GM12865 (cell line): ENCODE results near the gene CPXM2.

Source experiments
- DNase-seq: peaks from one replicate; pipeline ENCODE4 v3.0.0; 2010; ENCODE audit warnings: low read depth
- H3K4me3 ChIP-seq: 2 replicates; pipeline ENCODE4 v1.5.1; 2011; ENCODE audit warnings: mild to moderate bottlenecking, low read depth, low read length, control low read depth
- CTCF ChIP-seq: IDR thresholded peaks from 2 replicates; pipeline ENCODE4 v1.5.1; 2011; ENCODE audit warnings: low read length, control low read depth, low read depth, inconsistent platforms; ENCODE audit not compliant: insufficient read depth; ENCODE audit errors: missing control alignments

Gene CPXM2

GRCh38 chr10:123788981-123789380 is 102.6 kb downstream of the CPXM2 start:
- TF ChIP-seq CTCF = no peak
- H3K4me3 ChIP-seq = no peak overlapping the region
- no peak for DNase-seq

- no peak for TF ChIP-seq CTCF
- H3K4me3 ChIP-seq = no peak overlapping the region
- DNase-seq = no peak
Observed at GRCh38 chr10:123787566-123787965, 104.0 kb downstream of the CPXM2 start.

GRCh38 chr10:123786896-123787295 is 104.7 kb downstream of the CPXM2 start:
- TF ChIP-seq CTCF = no peak
- no peak for DNase-seq
- no peak overlapping the region for H3K4me3 ChIP-seq

GRCh38 chr10:123786306-123786705 is 105.3 kb downstream of the CPXM2 start:
- TF ChIP-seq CTCF = no peak
- no peak overlapping the region for H3K4me3 ChIP-seq
- no peak for DNase-seq

- DNase-seq = no peak
- no peak for TF ChIP-seq CTCF
- no peak overlapping the region for H3K4me3 ChIP-seq
Observed at GRCh38 chr10:123784646-123785045, 107.0 kb downstream of the CPXM2 start.

GRCh38 chr10:123784216-123784615 is 107.4 kb downstream of the CPXM2 start:
- no peak overlapping the region for H3K4me3 ChIP-seq
- DNase-seq = no peak
- TF ChIP-seq CTCF = no peak

- H3K4me3 ChIP-seq = no peak overlapping the region
- no peak for DNase-seq
- TF ChIP-seq CTCF = no peak
Observed at GRCh38 chr10:123783296-123783695, 108.3 kb downstream of the CPXM2 start.
